Endothelial cell of hepatic sinusoid (primary cell): ENCODE results near the gene ANXA2R.

Source experiments
- in situ Hi-C: cut with HindIII; loops from 2 replicates; pipeline ENCODE4 v1.10.0; 2017; ENCODE audit warnings: low sequenced_read_pairs

Gene ANXA2R

DNA sequence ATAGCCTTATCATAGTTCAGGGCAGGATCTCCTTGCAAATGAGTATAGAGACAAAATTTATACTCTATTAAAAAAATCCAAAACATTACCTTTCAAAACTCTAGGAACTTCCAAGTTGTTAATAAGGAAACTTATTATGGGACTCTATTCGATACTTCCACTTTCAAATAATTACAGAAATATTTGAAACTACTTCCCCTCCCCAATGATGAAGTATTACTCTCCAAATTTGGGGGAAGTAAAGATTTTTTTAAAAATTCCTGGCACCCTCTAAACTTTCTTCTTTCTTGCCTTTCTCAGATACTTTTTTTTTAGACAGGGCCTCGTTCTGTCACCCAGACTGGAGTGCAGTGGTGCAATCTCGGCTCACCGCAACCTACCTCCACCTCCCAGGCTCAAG lies 35.1 kb downstream of the ANXA2R start:
- in situ Hi-C loops = no loop called here

- in situ Hi-C loops = no loop called here
Measured at GRCh38 chr5:43001748-43002147, 38.4 kb downstream of the ANXA2R start.

- in situ Hi-C loops = no loop called here
Measured at GRCh38 chr5:43000914-43001313, 39.2 kb downstream of the ANXA2R start.

GRCh38 chr5:43000111-43000840 lies 39.8 kb downstream of the ANXA2R start:
- in situ Hi-C loops = no loop called here

GRCh38 chr5:42995360-42995751 lies 44.8 kb downstream of the ANXA2R start:
- in situ Hi-C loops = no loop called here

- in situ Hi-C loops = no loop called here
Measured at GRCh38 chr5:42994555-42995359, 45.4 kb downstream of the ANXA2R start.

DNA sequence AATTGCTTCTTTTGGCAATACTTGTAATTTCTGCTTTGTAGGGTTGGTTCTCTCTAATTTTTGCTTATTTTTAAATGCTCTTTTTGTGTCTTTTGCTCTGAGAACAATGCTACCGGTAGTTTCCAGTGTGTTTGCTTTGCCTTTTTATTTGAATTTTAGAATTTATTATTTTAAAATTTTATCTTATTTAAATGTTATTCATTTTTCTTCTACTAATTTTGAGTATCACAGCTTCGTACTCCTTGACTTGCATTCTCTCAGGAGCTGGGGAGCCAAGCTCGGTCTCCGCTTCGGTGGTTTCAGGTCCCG lies 45.9 kb downstream of the ANXA2R start:
- in situ Hi-C loops = no loop called here

GRCh38 chr5:42993516-42994245 lies 46.4 kb downstream of the ANXA2R start:
- in situ Hi-C loops = no loop called here

GRCh38 chr5:42992088-42992879 lies 47.8 kb downstream of the ANXA2R start:
- in situ Hi-C loops = no loop called here

- in situ Hi-C loops = no loop called here
Measured at GRCh38 chr5:42991404-42992087, 48.6 kb downstream of the ANXA2R start.

GRCh38 chr5:42990892-42991291 lies 49.2 kb downstream of the ANXA2R start:
- in situ Hi-C loops = no loop called here
